NCI-H446 treated with DMSO at 0.1 percent for 48 hours (cell line): ENCODE data around the gene PCYT1A.

ENCODE experiments used
- DNase-seq: peaks from one replicate; lab custom pipeline; 2025; lab: John Stamatoyannopoulos, UW

The PCYT1A gene

GRCh38 chr3:196237203-196237602, 50.3 kb downstream of the PCYT1A start:
- DNase-seq: no peak

GRCh38 chr3:196236223-196236622, 51.3 kb downstream of the PCYT1A start:
- no peak for DNase-seq

- DNase-seq: no peak
These were observed 51.9 kb downstream of the PCYT1A start for GRCh38 chr3:196235452-196236122.

GRCh38 chr3:196232882-196233251, 54.7 kb downstream of the PCYT1A start:
- DNase-seq: no peak

GRCh38 chr3:196232154-196232881, 55.2 kb downstream of the PCYT1A start:
- no peak for DNase-seq

GRCh38 chr3:196227629-196228493, 59.7 kb downstream of the PCYT1A start:
- DNase-seq: no peak

GRCh38 chr3:196227121-196227561, 60.4 kb downstream of the PCYT1A start:
- DNase-seq: no peak

GRCh38 chr3:196225763-196226364, 61.7 kb downstream of the PCYT1A start:
- no peak for DNase-seq

GRCh38 chr3:196225086-196225485, 62.4 kb downstream of the PCYT1A start:
- no peak for DNase-seq

GRCh38 chr3:196222876-196223595, 64.5 kb downstream of the PCYT1A start:
- no peak for DNase-seq

GRCh38 chr3:196220991-196221390, 66.5 kb downstream of the PCYT1A start:
- no peak for DNase-seq

- DNase-seq: no peak
These were observed 66.9 kb downstream of the PCYT1A start for GRCh38 chr3:196220587-196220986.

- DNase-seq: no peak
These were observed 67.6 kb downstream of the PCYT1A start for GRCh38 chr3:196219970-196220311.

- no peak for DNase-seq
These were observed 68.1 kb downstream of the PCYT1A start for GRCh38 chr3:196219194-196219969.

GRCh38 chr3:196218155-196218712, 69.3 kb downstream of the PCYT1A start:
- no peak for DNase-seq

GRCh38 chr3:196217307-196218154, 70.0 kb downstream of the PCYT1A start:
- DNase-seq: no peak

- DNase-seq: no peak
These were observed 70.8 kb downstream of the PCYT1A start for GRCh38 chr3:196216681-196217211.

GRCh38 chr3:196216089-196216564, 71.4 kb downstream of the PCYT1A start, which contains the start of gene SLC51A:
Gene SLC51A, plus strand, starts transcription at chr3:196216534. Its CDS starts 179 bp downstream, at chr3:196216713.
- DNase-seq: no peak

GRCh38 chr3:196215493-196216020, 72.0 kb downstream of the PCYT1A start:
- no peak for DNase-seq
